A549 (cell line): ENCODE data around the gene MTHFSD. TPM values are rescaled to one million over a fixed set of nuclear protein-coding genes. Genes with fewer than 3 reads are reported as not detected.

Source experiments
- ATAC-seq, 2 experiments: fragments of 200-7000 bp in 1 of 2; fragments of >200 bp in 1 of 2; cut with Nextera tagmentation in 1 of 2; cut with Tn5 transposase in 1 of 2; 3 replicates each; pipeline versions ENCODE4 v1.8.0 to v1.9.1; 2018 to 2020; ENCODE audit warnings: mild to moderate bottlenecking in 1 of 2, moderate library complexity in 1 of 2
- CTCF ChIA-PET: fragments of 300-600 bp; sonication (Branson Sonifier 250); formaldehyde crosslinking; extraction: SDS; loops from one replicate; lab custom pipeline; 2021; ENCODE audit warnings: antibody characterized with exemption, inconsistent platforms; lab: Yijun Ruan, JAX
- POLR2A ChIA-PET: fragments of 350-600 bp; formaldehyde crosslinking; extraction: SDS; loops from one replicate; lab custom pipeline; 2021; ENCODE audit warnings: antibody characterized with exemption, inconsistent platforms; lab: Yijun Ruan, JAX
- DNase-seq, 2 experiments: peaks; one replicate each; pipeline versions ENCODE4 v3.0.0 to v3.0.0-alpha.2; 2011 to 2016; ENCODE audit warnings: low read depth in 1 of 2, low spot score in 1 of 2
- FAIRE-seq: peaks from 2 replicates; lab custom pipeline; 2011; peaks lifted over from hg19 to GRCh38; lab: Jason Lieb, UNC
- H3K27ac ChIP-seq, 2 experiments: fragments of >200 bp; sonication (Bioruptor Twin); formaldehyde crosslinking; 3 replicates each; pipeline ENCODE4 v1.5.1; 2016 to 2017
- H3K4me1 ChIP-seq: fragments of >200 bp; sonication (Bioruptor Twin); formaldehyde crosslinking; 3 replicates; pipeline ENCODE4 v1.6.1; 2016
- H3K4me2 ChIP-seq: fragments of >200 bp; sonication (Bioruptor Twin); formaldehyde crosslinking; 3 replicates; pipeline ENCODE4 v1.6.1; 2016
- H3K4me3 ChIP-seq: fragments of >200 bp; sonication (Bioruptor Twin); formaldehyde crosslinking; 3 replicates; pipeline ENCODE4 v1.5.1; 2016
- H3K9me3 ChIP-seq: fragments of >200 bp; sonication (Bioruptor Twin); formaldehyde crosslinking; 3 replicates; pipeline ENCODE4 v1.6.1; 2016
- ATOH8 ChIP-seq: fragments of 250-450 bp; sonication (Bioruptor Pico); IDR thresholded peaks from 2 replicates; pipeline ENCODE4 v1.5.0; 2020; ENCODE audit warnings: low read depth, mild to moderate bottlenecking, moderate library complexity
- BCL3 ChIP-seq: fragments of >200 bp; sonication (Bioruptor Twin); formaldehyde crosslinking; IDR thresholded peaks from 3 replicates; pipeline ENCODE4 v1.6.1; 2016
- BHLHE40 ChIP-seq: IDR thresholded peaks from 2 replicates; pipeline ENCODE4 v1.6.1; 2012; ENCODE audit warnings: low read depth, low read length, inconsistent platforms
- EP300 ChIP-seq, 2 experiments: fragments of >200 bp; sonication (Bioruptor Twin); formaldehyde crosslinking; IDR thresholded peaks; 2 replicates in 1 of 2; 3 replicates in 1 of 2; pipeline ENCODE4 v1.6.1; 2016 to 2017
- ESRRA ChIP-seq: fragments of 150-350 bp; IDR thresholded peaks from 2 replicates; pipeline ENCODE4 v1.6.1; 2014; ENCODE audit warnings: mild to moderate bottlenecking, low read length, borderline replicate concordance
- FOSB ChIP-seq: fragments of 250-450 bp; sonication (Bioruptor Pico); IDR thresholded peaks from 2 replicates; pipeline ENCODE4 v1.5.0; 2020; ENCODE audit warnings: mild to moderate bottlenecking, moderate library complexity
- FOSL2 ChIP-seq, 2 experiments: fragments of 450-650 bp in 1 of 2; fragments of >200 bp in 1 of 2; sonication (Bioruptor Twin) in 1 of 2; formaldehyde crosslinking; IDR thresholded peaks; 2 replicates each; pipeline versions ENCODE4 v1.5.0 to v1.6.1; 2016 to 2020; ENCODE audit warnings: mild to moderate bottlenecking in 1 of 2, moderate library complexity in 1 of 2
- FOXS1 ChIP-seq: fragments of 250-450 bp; sonication (Bioruptor Pico); IDR thresholded peaks from 2 replicates; pipeline ENCODE4 v1.5.0; 2020; ENCODE audit warnings: mild to moderate bottlenecking, moderate library complexity
- KDM5A ChIP-seq: fragments of 200-600 bp; sonication (generic); IDR thresholded peaks from 2 replicates; pipeline ENCODE4 v1.6.1; 2016; ENCODE audit warnings: antibody characterized with exemption, mild to moderate bottlenecking
- MAZ ChIP-seq: fragments of 150-350 bp; IDR thresholded peaks from 2 replicates; pipeline ENCODE4 v1.6.1; 2014; ENCODE audit warnings: antibody characterized with exemption, low read depth, low read length, borderline replicate concordance
- NPAS2 ChIP-seq: fragments of 250-450 bp; sonication (Bioruptor Pico); IDR thresholded peaks from 2 replicates; pipeline ENCODE4 v1.8.0; 2022; ENCODE audit warnings: mild to moderate bottlenecking, moderate library complexity, borderline replicate concordance
- PHF8 ChIP-seq: fragments of 200-600 bp; sonication (generic); IDR thresholded peaks from 2 replicates; pipeline ENCODE4 v1.6.1; 2016; ENCODE audit warnings: low read depth, mild to moderate bottlenecking, antibody characterized with exemption, moderate library complexity, borderline replicate concordance
- RCOR1 ChIP-seq: fragments of 150-350 bp; IDR thresholded peaks from 2 replicates; pipeline ENCODE4 v1.6.1; 2014; ENCODE audit warnings: antibody characterized with exemption, low read length, low read depth
- REST ChIP-seq: fragments of 200-600 bp; sonication (generic); IDR thresholded peaks from 2 replicates; pipeline ENCODE4 v1.6.1; 2016; ENCODE audit warnings: antibody characterized with exemption, mild to moderate bottlenecking, moderate library complexity
- SMC3 ChIP-seq: fragments of >200 bp; sonication (Bioruptor Twin); formaldehyde crosslinking; IDR thresholded peaks from 3 replicates; pipeline ENCODE4 v1.6.1; 2018; ENCODE audit warnings: inconsistent platforms
- TP53 ChIP-seq: fragments of 250-450 bp; sonication (Bioruptor Pico); IDR thresholded peaks from 2 replicates; pipeline ENCODE4 v1.5.0; 2021; ENCODE audit warnings: mild to moderate bottlenecking, moderate library complexity
- USF2 ChIP-seq: fragments of 450-650 bp; IDR thresholded peaks from 2 replicates; pipeline ENCODE4 v1.6.1; 2014; ENCODE audit warnings: antibody characterized with exemption
- ZNF302 ChIP-seq: fragments of 250-450 bp; sonication (Bioruptor Pico); IDR thresholded peaks from 2 replicates; pipeline ENCODE4 v1.9.0; 2021; ENCODE audit warnings: inconsistent platforms, mild to moderate bottlenecking, moderate library complexity
- WGBS: methylation state at CpG from one replicate; pipeline ENCODE4 v1.1.6; 2017; ENCODE audit errors: missing lambda C conversion rate; 5-methylcytosine and 5-hydroxymethylcytosine counted together
- polyA plus RNA-seq, 4 experiments: library from polyadenylated mRNA; depleted of rRNA in 3 of 4; stranded (reverse); fragments of >200 nt; fragmentation: RNase III in 1 of 4; extraction: RNeasy Plus Mini Kit Qiagen cat#74134 plus additional on column Dnase treatment in 1 of 4; gene quantifications; 2 replicates in 3 of 4; 3 replicates in 1 of 4; pipeline ENCODE4 v1.2.3, GENCODE V29; 2011 to 2017

The MTHFSD gene
- polyA plus RNA-seq, 2 of the 4 experiments (the other 2 are of a cell fraction) = 13.1 to 16.9 TPM

- TF ChIP-seq NPAS2 (CRISPR knock-in tag) (no peak), EP300 (IDR thresholded peaks at IDR 0.05) (no peak), ESRRA (no peak), ATOH8 (CRISPR knock-in tag) (no peak), RCOR1 (no peak), PHF8 (no peak)
- ChIA-PET POLR2A (no interaction called here), CTCF (interaction anchor here (1.5 to 1.8 kb wide), 2 partner anchors 15 to 483 kb away, joined by 9 read pairs; no protein-coding TSS in a partner anchor)
- ATAC-seq = no peak
- Histone ChIP-seq H3K4me2 (no peak overlapping the region), H3K4me3 (no peak overlapping the region), H3K4me1 (peaks cover 8% of the 10 kb centered on the region), H3K9me3 (no peaks in the 10 kb centered on the region), H3K27ac (no peak overlapping the region)
- FAIRE-seq = no peak
- DNase-seq = no peak
- 89% methylated on average over 50 of the region's 69 CpGs for WGBS
Measured at GRCh38 chr16:86579268-86580062, 24.4 kb upstream of the MTHFSD start.

- ChIA-PET POLR2A (no interaction called here), CTCF (no interaction called here)
- DNase-seq (no peak), ATAC-seq (no peak), FAIRE-seq (no peak)
- TF ChIP-seq TP53 (CRISPR knock-in tag) = no peak
- TF ChIP-seq SMC3 = no peak
- TF ChIP-seq BCL3 = no peak
- Histone ChIP-seq H3K4me2 (no peak overlapping the region), H3K4me1 (peaks cover under 1% of the 10 kb centered on the region; the same call in 2 of the 3 replicates), H3K27ac (no peak overlapping the region), H3K9me3 (no peaks in the 10 kb centered on the region), H3K4me3 (no peak overlapping the region)
- 95% methylated on average over 63 of the region's 69 CpGs for WGBS
Measured at GRCh38 chr16:86578611-86579267, 23.7 kb upstream of the MTHFSD start.

GRCh38 chr16:86578061-86578599, 23.1 kb upstream of the MTHFSD start, which contains the start of gene FOXL1:
Gene FOXL1 (plus strand): TSS chr16:86578549. CDS start chr16:86578724, 175 bp downstream.
- Histone ChIP-seq H3K4me3 (no peak within 1 kb of the TSS), H3K27ac (peak within 1 kb of the TSS; percentile 71 to 82; a peak in 4 of 6 replicates), H3K4me1 (no peaks in the 10 kb centered on the region), H3K9me3 (no peaks in the 10 kb centered on the region), H3K4me2 (peak within 1 kb of the TSS; percentile 69; the same call in 2 of the 3 replicates)
- ATAC-seq = no peak
- WGBS = 89% methylated on average over 13 of the region's 13 CpGs
- POLR2A ChIA-PET = interaction anchor here (0.7 kb wide), 1 partner anchor 13 kb away, joined by 3 read pairs; no protein-coding TSS in a partner anchor
- CTCF ChIA-PET = interaction anchor here (1.0 kb wide), 2 partner anchors 14 to 484 kb away, joined by 4 to 7 read pairs; no protein-coding TSS in a partner anchor
- no peak for TF ChIP-seq FOXS1 (CRISPR knock-in tag)
- TF ChIP-seq BHLHE40 = no peak
- no peak for TF ChIP-seq FOSL2 (IDR thresholded peaks at IDR 0.05)
- TF ChIP-seq FOSL2 (CRISPR knock-in tag; IDR thresholded peaks at IDR 0.05) = no peak
- no peak for TF ChIP-seq FOSB (CRISPR knock-in tag)
- TF ChIP-seq MAZ = no peak
- no peak for TF ChIP-seq ZNF302 (CRISPR knock-in tag)
- no peak for TF ChIP-seq USF2
- TF ChIP-seq REST = no peak
- TF ChIP-seq KDM5A = no peak
- DNase-seq = no peak
- no peak for FAIRE-seq
